C4-2B (cell line): ENCODE data around the gene FAT2.

Experiments used
- H3K27ac ChIP-seq: fragments of 450-650 bp; 2 replicates; pipeline ENCODE4 v1.5.1; 2017
- CTCF ChIP-seq: fragments of 450-650 bp; conservative IDR thresholded peaks from 2 replicates; pipeline ENCODE4 v1.5.1; 2017; ENCODE audit warnings: mild to moderate bottlenecking
- ZFX ChIP-seq: fragments of 450-650 bp; IDR thresholded peaks from 2 replicates; pipeline ENCODE4 v1.6.1; 2017

Gene FAT2

GRCh38 chr5:151550146-151550545 lies 41.0 kb downstream of the FAT2 start:
- TF ChIP-seq CTCF (no peak), ZFX (no peak)
- no peak overlapping the region for H3K27ac ChIP-seq

GRCh38 chr5:151549713-151550112 lies 41.4 kb downstream of the FAT2 start:
- H3K27ac ChIP-seq = no peak overlapping the region
- TF ChIP-seq CTCF (no peak), ZFX (no peak)

- no peak overlapping the region for H3K27ac ChIP-seq
- TF ChIP-seq CTCF (no peak), ZFX (no peak)
These were observed 43.8 kb downstream of the FAT2 start for GRCh38 chr5:151547364-151547763.

GRCh38 chr5:151541571-151541970 lies 49.6 kb downstream of the FAT2 start:
- TF ChIP-seq CTCF (no peak), ZFX (no peak)
- H3K27ac ChIP-seq = no peak overlapping the region
